ENCODE results near the gene OGFRL1. TPM values are rescaled to one million over a fixed set of nuclear protein-coding genes. Genes with fewer than 3 reads are reported as not detected.

OGFRL1 gene
- total RNA-seq, 1 donor from 2014 or later, result 16.5 TPM

DNA sequence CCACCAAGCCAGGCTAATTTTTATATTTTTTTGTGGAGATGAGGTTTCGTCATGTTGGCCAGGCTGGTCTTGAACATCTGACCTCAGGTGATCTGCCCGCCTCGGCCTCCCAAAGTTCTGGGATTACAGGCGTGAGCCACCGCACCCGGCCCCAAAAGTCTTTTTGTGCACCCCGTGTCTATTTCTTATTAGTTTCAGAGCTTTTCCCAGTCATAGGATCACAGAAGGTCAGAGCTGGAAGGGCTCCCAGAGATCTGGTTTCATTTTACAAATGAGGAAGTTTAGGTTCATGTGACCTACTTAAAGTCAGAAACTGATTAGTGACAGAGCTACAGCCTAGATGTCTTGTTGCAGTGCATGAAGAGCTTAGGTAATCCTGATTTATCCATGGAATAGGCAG lies 1.6 kb upstream of the OGFRL1 start:
- DNase-seq, result no peak

DNA sequence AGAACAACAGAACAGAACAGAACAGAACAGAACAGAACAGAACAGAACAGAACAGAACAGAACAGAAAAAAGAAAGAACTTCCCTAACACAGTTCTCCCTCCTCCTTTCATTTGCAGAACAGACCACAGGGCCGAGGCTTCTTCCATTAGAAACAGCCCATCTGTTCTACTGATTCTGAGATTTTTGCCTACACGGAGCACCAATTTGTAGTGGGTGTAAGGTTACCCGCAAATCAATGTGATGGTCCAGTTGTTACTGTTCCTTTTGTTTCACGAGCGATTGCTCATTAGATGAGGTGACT lies 734 bp upstream of the OGFRL1 start:
- no peak for DNase-seq

DNA sequence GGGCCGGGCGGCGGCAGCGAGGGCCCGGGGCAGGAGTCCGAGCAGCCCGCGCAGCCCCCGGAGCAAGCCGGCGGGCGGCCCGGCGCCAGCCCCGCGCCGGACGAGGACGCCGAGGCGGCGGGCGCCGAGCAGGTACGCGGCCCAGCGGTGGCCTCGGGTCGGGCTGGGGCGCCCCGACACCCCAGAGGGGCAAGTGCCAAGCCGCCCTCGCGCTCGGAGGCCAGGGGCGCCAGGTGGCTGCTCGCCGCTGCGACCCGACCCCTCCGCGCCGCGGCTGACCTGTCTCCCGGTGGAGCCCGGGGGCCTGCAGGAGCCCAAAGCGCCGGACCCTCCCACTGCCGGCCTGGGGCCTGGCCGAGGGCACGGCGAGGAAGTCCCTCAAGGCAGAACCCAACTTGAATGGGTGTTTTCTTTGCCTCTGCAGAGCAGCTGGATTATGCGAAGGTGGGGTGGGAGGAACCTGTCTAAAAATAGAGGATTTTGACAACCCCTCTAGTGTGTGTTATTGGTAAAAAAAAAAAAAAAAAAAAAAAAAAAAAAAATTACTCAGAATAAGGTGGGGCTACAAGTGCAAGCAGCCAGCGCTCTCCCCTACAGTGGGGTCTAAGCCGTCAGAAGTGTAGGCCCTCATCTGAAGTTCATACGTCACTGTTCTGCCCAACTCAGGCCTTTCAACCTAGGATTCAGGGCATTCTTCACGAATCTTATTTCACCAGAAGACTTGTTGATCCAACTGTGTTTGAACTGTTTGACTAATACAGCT lies 609 bp downstream of the OGFRL1 start:
- peak; percentile 58 for DNase-seq

DNA sequence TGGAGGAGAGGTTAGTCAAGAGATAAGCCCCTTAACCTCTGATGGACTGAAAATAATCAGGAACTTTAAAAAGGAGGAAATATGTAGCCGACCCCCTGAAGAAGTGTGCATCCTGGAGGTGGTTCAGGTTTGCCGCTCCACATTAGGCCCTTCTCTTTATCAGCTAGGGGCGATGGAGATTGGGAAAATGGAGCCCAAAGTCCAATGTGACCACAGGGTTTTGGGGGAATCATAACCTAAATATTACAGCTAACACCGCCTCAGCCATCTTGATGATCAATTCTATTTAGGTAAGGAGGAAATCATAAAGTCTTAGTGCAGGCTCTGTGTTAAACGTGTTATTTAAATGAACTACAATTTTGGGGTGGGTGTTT lies 1.2 kb downstream of the OGFRL1 start:
- DNase-seq, result no peak

DNA sequence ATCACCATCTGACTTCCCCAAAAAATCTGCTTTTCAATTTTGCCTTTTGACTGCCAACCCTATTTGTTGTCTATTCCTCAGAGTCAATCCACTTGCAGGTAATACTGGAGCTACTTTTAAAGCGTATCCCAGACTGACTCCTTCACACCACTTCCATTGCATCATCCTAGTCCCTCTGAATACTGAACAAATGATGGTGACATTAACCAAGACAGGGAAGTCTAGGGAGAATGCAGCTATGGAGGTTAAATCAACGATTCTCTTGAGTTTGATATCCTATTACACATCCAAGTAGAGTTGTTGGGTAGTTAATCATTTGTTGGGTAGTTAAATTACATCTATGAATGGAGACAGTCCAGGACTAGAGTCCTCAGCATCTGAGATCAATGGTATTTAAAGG lies 2.0 kb downstream of the OGFRL1 start:
- DNase-seq, result no peak

DNA sequence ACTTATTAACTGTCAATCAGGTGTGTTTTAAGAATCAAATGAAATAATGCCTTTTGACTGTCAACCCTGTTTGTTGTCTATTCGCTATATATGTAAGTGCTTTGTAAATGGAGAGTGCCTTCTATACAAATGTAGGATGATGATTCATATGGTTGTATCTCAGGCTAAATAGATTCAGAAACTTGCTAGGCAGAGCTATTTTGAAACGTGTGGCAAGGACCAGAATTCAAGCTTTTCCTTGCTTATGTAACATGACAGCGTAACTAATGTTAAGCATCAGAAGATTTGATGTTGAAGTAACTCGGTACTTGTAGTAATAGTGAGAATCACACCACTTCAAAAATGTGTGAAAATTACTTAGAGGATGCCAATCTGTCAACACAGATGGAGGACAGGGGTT lies 3.4 kb downstream of the OGFRL1 start:
- no peak for DNase-seq

DNA sequence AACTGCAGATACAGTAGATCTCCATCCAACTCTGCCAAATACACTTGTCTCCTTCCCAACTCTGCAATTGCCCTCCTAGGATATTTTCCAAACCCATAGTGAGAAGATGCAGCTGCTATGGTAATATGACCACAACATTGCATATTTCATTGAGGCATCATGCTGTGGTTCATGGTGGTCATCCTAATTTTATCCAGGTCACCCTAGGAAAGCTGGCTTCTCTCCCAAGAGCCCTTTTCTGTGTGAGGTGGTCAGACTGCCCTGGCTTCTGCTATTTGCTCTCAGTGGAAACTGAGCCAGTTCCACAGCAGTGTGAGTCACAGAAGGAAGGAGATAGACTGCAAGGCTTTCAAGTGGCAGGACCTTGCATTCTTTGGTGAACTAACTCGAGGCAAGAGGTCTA lies 5.5 kb downstream of the OGFRL1 start:
- DNase-seq, result peak; percentile 37

DNA sequence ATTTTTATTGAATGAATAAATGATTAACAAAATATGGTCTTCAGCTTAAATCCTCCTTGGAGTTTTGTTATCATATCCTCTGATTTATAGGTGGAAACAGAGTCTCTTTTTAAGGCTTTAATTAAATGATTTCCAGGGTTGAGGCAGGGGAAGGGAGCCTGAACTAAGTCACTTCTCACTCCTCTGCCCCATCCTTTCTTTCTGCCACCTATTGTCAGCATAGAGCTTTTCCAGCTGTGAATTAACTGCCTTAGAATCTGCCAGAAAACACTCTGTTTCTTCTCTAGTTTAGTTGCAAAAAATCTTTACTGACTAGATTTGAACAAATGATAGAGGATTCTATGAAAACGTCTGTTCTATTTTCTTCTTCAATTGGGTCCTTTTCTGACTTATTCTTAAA lies 9.8 kb downstream of the OGFRL1 start:
- DNase-seq, result no peak

DNA sequence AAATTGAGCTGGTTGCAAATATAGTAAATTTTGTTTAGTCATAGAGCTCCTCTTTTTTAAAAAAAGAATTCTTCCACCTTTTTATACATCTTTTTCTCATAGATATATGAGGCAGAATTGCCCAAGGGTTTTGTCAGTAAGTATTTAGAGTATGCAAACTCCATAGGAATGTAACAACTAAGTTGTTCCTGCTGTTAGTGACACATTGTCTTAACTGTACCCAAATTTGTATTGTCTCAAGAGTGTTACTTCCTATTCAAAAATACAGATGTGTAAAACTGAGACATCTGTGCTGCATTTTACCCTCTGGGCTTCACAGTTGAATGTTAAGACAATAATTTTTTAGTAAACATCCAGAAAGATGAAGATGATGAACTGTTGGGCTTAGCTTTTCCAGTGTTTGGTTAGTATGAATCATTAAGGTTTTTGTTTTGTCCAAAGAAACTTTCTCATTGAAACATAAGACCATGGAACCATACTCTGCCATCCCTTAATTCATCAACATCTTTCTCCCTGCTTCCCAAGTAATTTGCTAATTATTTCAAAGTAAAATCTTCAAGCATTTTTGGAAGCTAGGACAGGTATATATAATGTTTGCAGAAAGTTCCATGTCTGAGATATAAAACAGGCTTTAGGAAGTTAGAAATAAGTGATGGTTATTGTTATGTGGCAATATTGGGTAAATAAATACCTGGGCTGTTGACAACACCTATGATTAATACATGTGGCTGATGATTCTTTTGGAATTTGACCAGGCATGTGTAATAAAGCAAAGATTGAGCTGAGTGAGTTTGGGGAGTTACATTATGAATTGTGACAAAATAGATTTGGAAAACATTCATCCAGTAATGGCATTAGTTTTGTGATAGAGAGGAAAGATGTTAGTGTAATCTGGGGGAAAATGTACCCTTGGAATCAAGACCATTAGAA lies 11.2 kb downstream of the OGFRL1 start:
- DNase-seq, result no peak

DNA sequence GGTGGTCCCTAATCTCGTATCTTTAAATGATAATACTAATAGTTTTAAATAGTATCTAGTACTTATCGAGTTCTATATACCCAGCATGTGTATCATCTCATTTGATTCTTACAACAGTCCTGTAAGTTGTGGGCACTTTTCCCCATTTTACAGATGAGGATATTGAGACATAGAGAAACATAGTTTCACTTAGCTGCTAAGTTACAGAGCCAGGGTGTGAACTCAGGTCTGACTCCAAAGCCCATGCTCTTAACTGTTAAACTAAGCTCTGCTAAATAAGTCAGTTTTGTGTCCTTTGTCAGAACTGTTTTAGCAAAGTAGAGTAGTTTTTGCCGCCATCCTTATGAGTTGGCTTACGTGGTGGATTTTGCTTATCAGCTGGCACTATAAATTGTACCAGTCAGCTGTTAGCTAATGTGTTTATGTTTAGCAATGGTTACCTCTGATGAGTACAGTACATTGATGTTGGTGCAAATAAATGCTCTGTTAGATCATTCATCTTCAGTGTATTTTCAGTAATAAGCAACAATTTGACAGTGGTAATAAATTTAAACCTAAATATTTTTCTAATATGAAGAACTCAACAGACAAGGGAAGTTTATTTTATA lies 12.1 kb downstream of the OGFRL1 start:
- DNase-seq, result no peak

DNA sequence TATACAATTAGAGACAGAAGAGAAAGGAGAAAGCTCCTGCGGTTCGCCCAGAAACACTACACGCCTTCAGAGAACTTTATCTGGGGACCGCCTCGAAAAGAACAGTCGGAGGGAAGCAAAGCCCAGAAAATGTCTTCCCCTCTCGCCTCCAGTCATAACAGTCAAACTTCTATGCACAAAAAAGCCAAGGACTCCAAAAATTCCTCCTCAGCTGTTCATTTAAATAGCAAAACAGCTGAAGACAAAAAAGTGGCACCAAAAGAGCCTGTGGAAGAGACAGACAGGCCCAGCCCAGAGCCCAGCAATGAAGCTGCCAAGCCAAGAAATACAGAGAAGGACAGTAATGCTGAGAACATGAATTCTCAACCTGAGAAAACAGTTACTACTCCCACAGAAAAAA lies 12.9 kb downstream of the OGFRL1 start:
- no peak for DNase-seq

DNA sequence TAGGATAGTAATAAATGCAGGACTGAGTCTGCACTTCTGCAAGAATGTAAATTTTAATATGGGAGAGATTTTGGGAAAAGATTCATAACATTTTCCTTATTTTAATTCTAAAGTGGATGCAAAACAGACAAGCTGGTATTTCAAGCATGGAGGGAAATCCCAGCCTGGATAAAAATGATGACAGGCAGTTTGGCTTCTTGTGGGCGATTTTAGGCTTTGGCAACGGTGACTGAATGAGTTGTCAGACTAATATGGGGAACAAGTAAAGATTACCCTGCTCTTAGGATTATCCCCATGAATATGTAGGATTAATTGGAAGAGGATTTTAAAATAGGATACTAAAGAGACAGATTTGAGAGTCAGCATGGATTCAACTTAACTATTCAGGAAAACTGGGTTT lies 21.0 kb downstream of the OGFRL1 start:
- no peak for DNase-seq

DNA sequence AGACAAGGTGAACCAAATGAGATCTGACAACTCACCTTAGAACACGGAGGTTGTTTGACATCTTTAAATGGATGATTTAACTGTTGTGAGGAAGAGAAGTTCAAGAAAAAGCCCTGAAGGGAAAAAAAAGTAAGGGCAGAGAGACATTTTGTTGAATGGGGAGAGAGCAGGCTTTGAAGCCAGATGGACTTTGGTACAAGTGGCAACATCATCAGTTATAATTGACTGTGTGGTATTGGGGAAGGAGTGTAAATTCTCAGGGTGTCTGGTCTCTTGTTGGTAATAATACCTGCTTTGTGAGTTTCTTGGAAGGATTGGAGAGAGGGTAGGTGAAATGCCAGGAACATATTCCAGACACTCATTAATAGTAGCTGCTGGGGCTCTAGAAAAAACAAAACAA lies 21.6 kb downstream of the OGFRL1 start:
- no peak for DNase-seq

DNA sequence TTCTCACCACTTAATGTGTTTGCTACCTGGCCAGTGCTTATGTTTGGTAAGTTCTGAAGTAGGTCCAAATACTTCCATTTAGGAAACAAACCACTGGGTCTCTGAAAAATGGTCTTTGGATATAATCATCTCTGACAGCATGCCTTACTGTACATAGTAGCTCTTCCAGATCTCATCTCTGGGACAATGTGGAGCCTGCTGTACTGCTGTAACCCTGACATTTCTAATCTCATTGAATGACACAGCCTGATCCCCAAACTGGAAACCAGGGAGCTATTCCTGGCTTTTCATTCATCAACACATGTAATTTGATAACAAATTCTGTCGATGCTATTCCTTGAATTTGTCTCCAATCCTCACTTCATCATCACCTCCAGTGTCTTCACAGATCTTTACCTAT lies 23.5 kb downstream of the OGFRL1 start:
- DNase-seq, result no peak

DNA sequence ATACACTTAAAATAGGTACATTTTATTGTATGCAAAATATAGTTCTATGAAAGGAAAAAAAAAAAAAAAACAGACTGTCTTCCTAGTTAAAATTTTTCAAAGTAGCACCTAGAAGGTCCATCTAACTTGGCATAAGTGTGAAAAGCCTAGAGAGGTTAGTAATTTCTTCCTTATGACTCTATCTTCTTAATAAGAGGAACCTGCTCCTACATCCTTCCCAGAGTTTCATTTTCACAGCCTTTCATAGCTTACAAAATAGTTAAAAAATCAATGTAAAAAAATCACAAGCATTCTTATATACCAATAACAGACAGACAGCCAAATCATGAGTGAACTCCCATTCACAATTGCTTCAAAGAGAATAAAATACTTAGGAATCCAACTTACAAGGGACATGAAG lies 28.8 kb downstream of the OGFRL1 start:
- no peak for DNase-seq

DNA sequence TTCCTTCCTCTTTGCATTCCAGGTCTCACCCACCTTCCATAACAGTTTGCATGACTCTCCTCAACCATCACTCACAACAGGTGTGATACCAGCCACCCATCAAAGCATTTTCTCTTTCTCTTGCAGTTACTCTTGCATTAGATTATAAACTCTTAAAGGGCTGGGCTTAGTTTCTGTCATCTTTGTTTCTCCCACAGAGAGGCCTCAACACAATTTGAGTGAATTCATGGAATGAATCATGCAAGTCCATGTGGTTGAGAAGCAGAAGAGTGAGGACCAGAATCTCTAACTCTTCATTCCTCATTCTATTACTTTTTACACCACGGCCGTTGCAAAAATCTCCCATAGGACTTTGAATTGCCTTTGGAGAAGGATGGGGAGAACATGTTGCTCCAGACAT lies 31.4 kb downstream of the OGFRL1 start:
- no peak for DNase-seq

DNA sequence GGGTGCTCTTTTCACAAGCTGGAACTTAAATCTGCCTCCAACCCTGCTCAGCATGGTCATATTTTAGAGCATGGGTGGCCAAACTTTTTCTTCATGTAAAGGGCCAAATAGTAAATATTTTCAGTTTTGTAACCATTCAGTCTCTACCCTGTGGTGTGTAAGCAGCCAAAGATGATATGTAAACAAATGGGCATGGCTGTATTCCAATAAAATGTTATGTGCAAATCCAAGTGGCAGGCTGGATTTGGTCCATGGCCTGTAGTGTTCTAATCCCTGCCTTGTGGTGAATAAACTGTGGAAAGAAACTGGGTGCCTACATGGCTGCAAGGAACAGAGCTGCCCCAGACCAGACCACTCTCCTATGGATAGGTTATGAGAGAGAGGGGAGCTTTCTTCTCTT lies 32.7 kb downstream of the OGFRL1 start:
- no peak for DNase-seq

DNA sequence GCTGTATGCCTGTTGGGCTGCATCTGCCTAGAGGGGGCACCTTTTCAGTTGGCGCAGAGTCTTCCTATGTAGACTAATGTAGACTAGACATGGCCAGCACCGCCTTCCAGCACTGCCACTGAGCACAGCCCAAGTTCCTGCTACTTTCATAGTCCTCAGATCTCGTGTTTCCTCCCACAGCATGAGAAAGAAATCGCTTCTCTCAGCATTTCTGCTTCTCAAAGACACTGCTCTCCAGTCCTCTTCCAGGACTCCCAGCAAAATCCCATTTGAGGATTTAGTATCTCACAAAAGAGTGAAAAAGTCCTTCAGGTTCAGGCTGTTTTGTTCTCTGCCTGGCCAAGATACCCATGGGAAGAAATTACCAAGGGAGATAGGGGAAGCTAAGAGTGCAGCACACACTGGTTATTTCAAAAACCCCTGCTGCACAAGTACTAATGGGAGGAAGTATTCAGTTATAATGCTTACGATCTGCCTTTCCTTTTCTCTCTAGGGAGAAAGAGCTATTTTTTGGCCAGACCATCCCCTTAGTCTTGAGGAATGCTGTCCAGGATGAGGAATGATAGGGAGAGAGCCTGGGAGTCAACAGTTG lies 35.7 kb downstream of the OGFRL1 start:
- no peak for DNase-seq

DNA sequence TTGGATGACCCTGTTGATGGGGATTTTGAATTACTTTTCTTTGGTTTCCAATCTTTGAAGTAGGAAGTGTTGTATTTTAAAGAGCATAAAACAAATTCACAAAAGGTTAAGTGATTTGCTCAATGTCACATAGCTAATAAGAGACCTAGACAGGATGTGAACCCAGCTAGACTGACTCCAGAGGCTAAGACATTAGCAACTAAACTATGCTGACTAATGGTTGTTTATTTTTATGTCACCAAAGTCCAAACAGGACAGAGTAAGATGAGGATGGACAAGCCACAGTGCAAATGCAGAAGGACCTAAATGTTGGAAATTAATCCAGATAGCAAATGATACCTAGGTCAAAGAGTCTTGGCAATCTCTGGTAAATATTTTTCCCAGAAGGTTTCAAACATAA lies 38.0 kb downstream of the OGFRL1 start:
- no peak for DNase-seq

DNA sequence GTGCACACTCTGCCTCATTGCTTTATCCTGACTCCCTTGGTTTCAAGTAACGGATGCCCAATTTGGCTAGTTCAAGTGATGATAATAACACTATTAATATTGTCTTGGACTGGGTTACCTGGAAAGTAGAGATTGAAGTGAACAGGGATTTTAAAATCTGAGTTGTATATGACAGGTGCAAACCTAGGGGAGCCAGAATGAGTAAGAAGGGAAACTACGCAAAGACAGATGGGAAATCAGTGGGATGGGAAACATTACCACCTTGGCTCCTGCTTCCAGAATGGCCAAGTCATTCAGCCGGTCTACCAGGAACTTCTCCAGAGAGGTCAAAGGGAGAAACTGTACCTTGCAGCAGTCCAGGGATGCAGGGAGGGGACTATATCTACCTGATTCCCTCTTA lies 41.9 kb downstream of the OGFRL1 start:
- DNase-seq, result no peak

DNA sequence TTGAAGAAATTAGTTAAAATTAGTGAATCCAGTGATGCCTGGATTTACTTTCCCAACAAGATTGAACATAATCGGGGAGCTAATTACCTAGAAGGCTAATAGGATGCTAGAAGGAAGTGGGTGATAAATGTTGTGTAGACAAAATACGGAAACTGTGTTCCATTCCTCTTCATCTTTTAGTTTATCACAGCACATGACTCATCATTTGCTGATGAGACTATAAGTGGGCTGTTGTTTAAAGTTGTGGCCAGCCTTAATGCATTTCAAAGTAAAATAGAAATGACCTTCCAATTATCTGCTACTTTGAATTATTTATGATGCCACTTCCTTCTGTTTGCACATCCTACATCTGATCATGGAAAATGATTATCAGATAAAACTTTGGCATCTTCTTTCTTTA lies 43.4 kb downstream of the OGFRL1 start:
- no peak for DNase-seq

DNA sequence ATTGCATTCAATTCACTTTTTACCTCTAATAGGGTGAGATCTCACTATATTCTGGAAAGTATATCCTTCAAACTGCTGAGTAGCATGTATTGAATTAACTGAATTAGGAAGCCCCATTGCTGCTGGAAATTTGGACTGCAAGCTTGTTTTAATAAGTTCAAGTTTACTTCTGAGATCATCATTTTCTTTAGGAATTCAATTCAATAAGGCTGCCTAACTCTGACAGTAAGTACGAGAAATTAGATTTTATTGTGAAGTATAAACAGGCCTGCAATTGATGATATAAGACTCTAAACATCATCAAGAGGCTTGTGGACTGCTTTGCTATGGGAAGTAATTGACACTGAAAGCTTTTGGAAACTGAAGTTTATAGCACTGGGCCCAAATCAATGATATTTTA lies 44.4 kb downstream of the OGFRL1 start:
- no peak for DNase-seq

DNA sequence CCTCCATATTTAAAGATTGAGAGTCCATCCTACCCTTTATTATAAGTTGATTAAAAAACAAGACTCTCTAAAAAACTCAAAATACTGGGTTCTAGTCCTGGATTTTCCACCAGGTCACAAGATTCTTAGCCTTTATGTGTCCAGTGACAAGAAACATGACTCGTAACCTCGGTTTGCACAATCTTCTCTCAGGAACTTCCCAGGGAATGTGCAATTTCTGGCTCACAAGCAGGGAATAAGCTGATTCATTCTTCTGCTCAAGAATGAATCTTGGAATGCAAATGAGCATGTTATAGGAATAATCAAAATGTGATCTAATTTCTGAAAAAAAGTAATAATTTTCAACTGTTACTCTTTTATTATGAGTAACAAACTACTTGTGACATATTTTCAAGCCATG lies 45.1 kb downstream of the OGFRL1 start:
- peak; percentile 45 for DNase-seq

DNA sequence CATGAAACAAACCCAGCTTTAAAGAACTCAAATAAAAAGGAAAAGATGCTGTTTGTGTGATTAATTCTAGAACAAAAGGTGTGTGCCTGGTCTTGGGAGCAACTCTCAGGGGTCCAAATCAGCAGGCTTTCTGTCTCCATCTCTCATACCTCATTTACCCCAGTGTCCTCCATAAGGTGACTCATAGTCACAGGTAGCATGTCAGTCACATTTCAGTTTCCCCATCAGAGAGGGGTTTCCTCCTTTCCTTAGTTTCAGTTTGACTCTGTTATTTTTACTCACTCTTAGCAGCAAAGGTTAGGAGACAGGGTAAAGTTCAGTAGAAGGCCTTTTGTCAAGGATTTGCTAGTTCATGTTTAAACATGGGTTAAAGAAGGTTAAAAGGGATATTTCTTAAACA lies 46.2 kb downstream of the OGFRL1 start:
- DNase-seq, result no peak

Measured in dermis blood vessel endothelial cell (primary cell).